Mesendoderm (in vitro differentiated cells): ENCODE data around the gene WFIKKN1.
A peak's percentile ranks its signal among the peaks of the same experiment; 100 is the strongest.

Source experiments
- DNase-seq: peaks from one replicate; pipeline ENCODE4 v3.0.0; 2013
- H2AK5ac ChIP-seq: 2 replicates; pipeline ENCODE4 v1.6.1; 2013; ENCODE audit warnings: low read length, inconsistent platforms
- H2BK120ac ChIP-seq: 2 replicates; pipeline ENCODE4 v1.6.1; 2013; ENCODE audit warnings: low read depth, mild to moderate bottlenecking, low read length, moderate library complexity, mixed read lengths
- H2BK15ac ChIP-seq: replicated peaks from 2 replicates; pipeline ENCODE4 v1.6.1; 2013; ENCODE audit warnings: low read depth, mild to moderate bottlenecking, moderate library complexity
- H2BK5ac ChIP-seq: 2 replicates; pipeline ENCODE4 v1.6.1; 2013; ENCODE audit warnings: low read length, inconsistent platforms
- H3K18ac ChIP-seq: 2 replicates; pipeline ENCODE4 v1.6.1; 2013; ENCODE audit warnings: mild to moderate bottlenecking, low read length, mixed read lengths
- H3K23ac ChIP-seq: one replicate; pipeline ENCODE4 v1.6.1; 2013; ENCODE audit warnings: low read length
- H3K27ac ChIP-seq: 2 replicates; pipeline ENCODE4 v1.5.1; 2013; ENCODE audit warnings: low read depth, mild to moderate bottlenecking, inconsistent platforms, low read length, moderate library complexity
- H3K27me3 ChIP-seq: 2 replicates; pipeline ENCODE4 v1.6.1; 2013; ENCODE audit warnings: low read length, control low read depth, mild to moderate bottlenecking, inconsistent platforms; ENCODE audit not compliant: insufficient read depth, poor library complexity
- H3K36me3 ChIP-seq: 2 replicates; pipeline ENCODE4 v1.6.1; 2013; ENCODE audit warnings: low read length, inconsistent platforms; ENCODE audit not compliant: control insufficient read depth, insufficient read depth
- H3K4ac ChIP-seq: one replicate; pipeline ENCODE4 v1.6.1; 2013; ENCODE audit warnings: low read depth, mild to moderate bottlenecking, low read length, moderate library complexity
- H3K4me1 ChIP-seq: 2 replicates; pipeline ENCODE4 v1.6.1; 2013; ENCODE audit warnings: low read depth, low read length, inconsistent platforms; ENCODE audit not compliant: control insufficient read depth
- H3K4me2 ChIP-seq: 2 replicates; pipeline ENCODE4 v1.6.1; 2013; ENCODE audit warnings: low read length
- H3K4me3 ChIP-seq: 2 replicates; pipeline ENCODE4 v1.5.1; 2013; ENCODE audit warnings: mild to moderate bottlenecking, low read length
- H3K56ac ChIP-seq: one replicate; pipeline ENCODE4 v1.6.1; 2013; ENCODE audit warnings: low read length
- H3K79me1 ChIP-seq: 2 replicates; pipeline ENCODE4 v1.6.1; 2013; ENCODE audit warnings: low read length, inconsistent platforms
- H3K79me2 ChIP-seq: 2 replicates; pipeline ENCODE4 v1.6.1; 2013; ENCODE audit warnings: mild to moderate bottlenecking, low read length; ENCODE audit not compliant: control insufficient read depth, insufficient read depth
- H3K9ac ChIP-seq: 2 replicates; pipeline ENCODE4 v1.6.1; 2013; ENCODE audit warnings: low read length, inconsistent platforms
- H4K5ac ChIP-seq: one replicate; pipeline ENCODE4 v1.6.1; 2013; ENCODE audit warnings: low read length
- H4K8ac ChIP-seq: one replicate; pipeline ENCODE4 v1.6.1; 2013; ENCODE audit warnings: low read depth, mild to moderate bottlenecking, control low read depth, low read length, moderate library complexity
- WGBS: extraction: QIAGEN DNeasy Blood & Tissue Kit; methylation state at CpG from one replicate; pipeline ENCODE4 v1.1.7; 2013; ENCODE audit warnings: low lambda C conversion rate, missing lambda C conversion rate; ENCODE audit not compliant: insufficient coverage; ENCODE audit errors: extremely low coverage; 5-methylcytosine and 5-hydroxymethylcytosine counted together

WFIKKN1 gene

GRCh38 chr16:621526-622105 is 9.2 kb upstream of the WFIKKN1 start:
- no peak for DNase-seq
- H3K36me3 ChIP-seq = no peaks in the 10 kb centered on the region
- no peaks in the 10 kb centered on the region for H3K79me1 ChIP-seq
- no peaks in the 10 kb centered on the region for H3K4me1 ChIP-seq
- no peaks in the 10 kb centered on the region for H3K79me2 ChIP-seq
- no peak overlapping the region for H4K8ac ChIP-seq
- H4K5ac ChIP-seq = no peak overlapping the region
- H3K4me2 ChIP-seq = no peak overlapping the region
- H2BK15ac ChIP-seq = no peak overlapping the region
- no peak overlapping the region for H3K4ac ChIP-seq
- no peak overlapping the region for H3K9ac ChIP-seq
- no CpG with 5 or more reads among the region's 21 CpGs for WGBS
- peak overlapping the region; percentile 2 for H3K56ac ChIP-seq
- H3K27ac ChIP-seq = no peak overlapping the region
- H3K27me3 ChIP-seq = no peaks in the 10 kb centered on the region
- H2BK120ac ChIP-seq = no peak overlapping the region
- H2AK5ac ChIP-seq = no peak overlapping the region
- no peak overlapping the region for H3K23ac ChIP-seq
- no peak overlapping the region for H3K18ac ChIP-seq
- H3K4me3 ChIP-seq = no peak overlapping the region
- no peak overlapping the region for H2BK5ac ChIP-seq

- no peak overlapping the region for H4K5ac ChIP-seq
- no peak overlapping the region for H3K4ac ChIP-seq
- no peaks in the 10 kb centered on the region for H3K4me1 ChIP-seq
- no peak overlapping the region for H4K8ac ChIP-seq
- no peak overlapping the region for H3K9ac ChIP-seq
- DNase-seq = no peak
- H3K23ac ChIP-seq = no peak overlapping the region
- no peak overlapping the region for H3K4me3 ChIP-seq
- no peak overlapping the region for H2BK120ac ChIP-seq
- no peak overlapping the region for H3K56ac ChIP-seq
- no peaks in the 10 kb centered on the region for H3K36me3 ChIP-seq
- H2BK5ac ChIP-seq = no peak overlapping the region
- H3K79me2 ChIP-seq = no peaks in the 10 kb centered on the region
- no peak overlapping the region for H3K18ac ChIP-seq
- H3K27ac ChIP-seq = no peak overlapping the region
- WGBS = no CpG with 5 or more reads among the region's 17 CpGs
- H3K4me2 ChIP-seq = no peak overlapping the region
- H3K27me3 ChIP-seq = no peaks in the 10 kb centered on the region
- H2BK15ac ChIP-seq = no peak overlapping the region
- H2AK5ac ChIP-seq = no peak overlapping the region
- H3K79me1 ChIP-seq = no peaks in the 10 kb centered on the region
Observed at GRCh38 chr16:622920-623280, 7.9 kb upstream of the WFIKKN1 start.

GRCh38 chr16:624526-625070 is 6.2 kb upstream of the WFIKKN1 start:
- H3K9ac ChIP-seq = no peak overlapping the region
- H2BK5ac ChIP-seq = no peak overlapping the region
- H2BK120ac ChIP-seq = no peak overlapping the region
- H3K4me1 ChIP-seq = no peaks in the 10 kb centered on the region
- H3K4ac ChIP-seq = no peak overlapping the region
- no peaks in the 10 kb centered on the region for H3K79me1 ChIP-seq
- WGBS = no CpG with 5 or more reads among the region's 10 CpGs
- no peak overlapping the region for H4K8ac ChIP-seq
- H3K27ac ChIP-seq = no peak overlapping the region
- H3K79me2 ChIP-seq = no peaks in the 10 kb centered on the region
- no peak overlapping the region for H3K4me3 ChIP-seq
- H2BK15ac ChIP-seq = no peak overlapping the region
- no peak overlapping the region for H4K5ac ChIP-seq
- H3K18ac ChIP-seq = no peak overlapping the region
- H3K27me3 ChIP-seq = no peaks in the 10 kb centered on the region
- DNase-seq = no peak
- no peak overlapping the region for H3K4me2 ChIP-seq
- H3K36me3 ChIP-seq = no peaks in the 10 kb centered on the region
- H2AK5ac ChIP-seq = no peak overlapping the region
- no peak overlapping the region for H3K56ac ChIP-seq
- no peak overlapping the region for H3K23ac ChIP-seq

GRCh38 chr16:625117-625976 is 5.4 kb upstream of the WFIKKN1 start:
- no peak for DNase-seq
- no peak overlapping the region for H3K4me3 ChIP-seq
- H4K8ac ChIP-seq = no peak overlapping the region
- no CpG with 5 or more reads among the region's 37 CpGs for WGBS
- no peak overlapping the region for H3K4ac ChIP-seq
- no peak overlapping the region for H3K23ac ChIP-seq
- H3K18ac ChIP-seq = no peak overlapping the region
- no peak overlapping the region for H2BK15ac ChIP-seq
- H2BK120ac ChIP-seq = no peak overlapping the region
- no peak overlapping the region for H2BK5ac ChIP-seq
- H3K56ac ChIP-seq = no peak overlapping the region
- no peak overlapping the region for H3K4me2 ChIP-seq
- H3K79me2 ChIP-seq = no peaks in the 10 kb centered on the region
- peaks cover 5% of the 10 kb centered on the region for H3K4me1 ChIP-seq
- no peak overlapping the region for H3K27ac ChIP-seq
- H2AK5ac ChIP-seq = no peak overlapping the region
- no peak overlapping the region for H3K9ac ChIP-seq
- H4K5ac ChIP-seq = no peak overlapping the region
- H3K36me3 ChIP-seq = no peaks in the 10 kb centered on the region
- H3K27me3 ChIP-seq = no peaks in the 10 kb centered on the region
- H3K79me1 ChIP-seq = no peaks in the 10 kb centered on the region

- Histone ChIP-seq H3K4me1 (peaks cover 6% of the 10 kb centered on the region), H2BK15ac (no peak overlapping the region), H3K56ac (no peak overlapping the region), H3K27me3 (no peaks in the 10 kb centered on the region), H2AK5ac (no peak overlapping the region), H3K23ac (no peak overlapping the region), H3K79me2 (no peaks in the 10 kb centered on the region), H4K5ac (no peak overlapping the region), H3K4ac (no peak overlapping the region), H3K79me1 (no peaks in the 10 kb centered on the region), H2BK5ac (no peak overlapping the region), H3K36me3 (no peaks in the 10 kb centered on the region), H3K4me3 (no peak overlapping the region), H3K27ac (no peak overlapping the region), H3K18ac (no peak overlapping the region), H3K9ac (no peak overlapping the region), H3K4me2 (no peak overlapping the region), H2BK120ac (no peak overlapping the region), H4K8ac (no peak overlapping the region)
- no CpG with 5 or more reads among the region's 35 CpGs for WGBS
- DNase-seq = no peak
Observed at GRCh38 chr16:625977-626765, 4.6 kb upstream of the WFIKKN1 start.
